Keratinocyte (primary cell): ENCODE data around the gene PPP1CC. TPM values are rescaled to one million over a fixed set of nuclear protein-coding genes. Genes with fewer than 3 reads are reported as not detected.
A peak's percentile ranks its signal among the peaks of the same experiment; 100 is the strongest.

Source experiments
- DNase-seq: peaks from one replicate; pipeline ENCODE4 v3.0.0-alpha.2; 2011; ENCODE audit warnings: low read depth, missing footprints, low spot score
- FAIRE-seq: peaks from 2 replicates; lab custom pipeline; 2011; peaks lifted over from hg19 to GRCh38; lab: Jason Lieb, UNC
- H2AFZ ChIP-seq: 2 replicates; pipeline ENCODE4 v1.6.0; 2012; ENCODE audit warnings: low read length, control low read depth, inconsistent platforms; ENCODE audit not compliant: control insufficient read depth
- H3K27ac ChIP-seq: 2 replicates; pipeline ENCODE4 v1.5.1; 2011; ENCODE audit warnings: low read length; ENCODE audit not compliant: control insufficient read depth, insufficient read depth
- H3K27me3 ChIP-seq: 3 replicates; pipeline ENCODE4 v1.6.0; 2011; ENCODE audit warnings: low read length; ENCODE audit not compliant: control insufficient read depth, insufficient read depth; ENCODE audit errors: extremely low read depth
- H3K36me3 ChIP-seq, 2 experiments: 2 replicates in 1 of 2; 3 replicates in 1 of 2; pipeline ENCODE4 v1.5.1; 2011; ENCODE audit warnings: low read length in 2 of 2, mild to moderate bottlenecking in 1 of 2; ENCODE audit not compliant: control insufficient read depth in 2 of 2, insufficient read depth in 2 of 2; ENCODE audit errors: extremely low read depth in 1 of 2
- H3K4me1 ChIP-seq: 3 replicates; pipeline ENCODE4 v1.5.1; 2011; ENCODE audit warnings: low read length; ENCODE audit not compliant: control insufficient read depth, insufficient read depth; ENCODE audit errors: extremely low read depth
- H3K4me2 ChIP-seq: 3 replicates; pipeline ENCODE4 v1.6.0; 2011; ENCODE audit warnings: low read depth, low read length; ENCODE audit not compliant: control insufficient read depth, insufficient read depth; ENCODE audit errors: extremely low read depth
- H3K4me3 ChIP-seq, 3 experiments: fragments of 200-600 bp in 1 of 3; sonication (generic) in 1 of 3; 2 replicates in 2 of 3; 3 replicates in 1 of 3; pipeline ENCODE4 v1.5.1; 2011 to 2016; ENCODE audit warnings: low read length in 3 of 3, mild to moderate bottlenecking in 3 of 3, control low read depth in 2 of 3, inconsistent platforms in 1 of 3, low read depth in 1 of 3, mixed read lengths in 1 of 3, mixed run types in 1 of 3, moderate library complexity in 1 of 3; ENCODE audit not compliant: control insufficient read depth in 2 of 3, insufficient read depth in 2 of 3; ENCODE audit errors: extremely low read depth in 1 of 3
- H3K79me2 ChIP-seq: 2 replicates; pipeline ENCODE4 v1.6.0; 2012; ENCODE audit warnings: low read length; ENCODE audit not compliant: control insufficient read depth, insufficient read depth
- H3K9ac ChIP-seq: 3 replicates; pipeline ENCODE4 v1.6.0; 2011; ENCODE audit warnings: low read length; ENCODE audit not compliant: control insufficient read depth, insufficient read depth; ENCODE audit errors: extremely low read depth
- H3K9me1 ChIP-seq: 3 replicates; pipeline ENCODE4 v1.6.0; 2011; ENCODE audit warnings: low read length; ENCODE audit not compliant: control insufficient read depth, insufficient read depth; ENCODE audit errors: extremely low read depth
- H3K9me3 ChIP-seq: 2 replicates; pipeline ENCODE4 v1.5.1; 2012; ENCODE audit warnings: low read depth, low read length; ENCODE audit not compliant: control insufficient read depth
- H4K20me1 ChIP-seq: 3 replicates; pipeline ENCODE4 v1.6.0; 2011; ENCODE audit warnings: low read length; ENCODE audit not compliant: control insufficient read depth, insufficient read depth; ENCODE audit errors: extremely low read depth
- CTCF ChIP-seq, 3 experiments: IDR thresholded peaks in 1 of 3; conservative IDR thresholded peaks in 1 of 3; optimal IDR thresholded peaks in 1 of 3; 2 replicates in 2 of 3; 3 replicates in 1 of 3; pipeline versions ENCODE3 to v1.5.1; 2011; ENCODE audit warnings: low read length in 3 of 3, mild to moderate bottlenecking in 3 of 3, moderate library complexity in 2 of 3, control low read depth in 1 of 3, inconsistent platforms in 1 of 3; ENCODE audit not compliant: insufficient read depth in 2 of 3; ENCODE audit errors: extremely low read depth in 1 of 3
- EZH2 ChIP-seq: IDR thresholded peaks from one replicate; pipeline ENCODE4 v1.6.1; 2012; ENCODE audit warnings: inconsistent platforms, mild to moderate bottlenecking, low read length, moderate library complexity
- dilution Hi-C: fragments of 300-500 bp; cut with MboI; formaldehyde crosslinking; loops from one replicate; pipeline ENCODE4 v1.7.0; 2020; ENCODE audit warnings: low sequenced_read_pairs; ENCODE audit not compliant: extremely low pct_ligation_motif_present
- polyA plus RNA-seq, 5 experiments: library from polyadenylated mRNA; depleted of rRNA in 3 of 5; stranded (reverse) in 3 of 5; stranded (forward) in 1 of 5; unstranded in 1 of 5; fragments of >200 nt; gene quantifications; 1 replicate in 1 of 5; 2 replicates in 3 of 5; 3 replicates in 1 of 5; pipeline versions ENCODE4 v1.2.1 to v1.2.3, GENCODE V29; 2011 to 2012; ENCODE audit warnings: missing spikeins in 2 of 5, low read depth in 1 of 5, low replicate concordance in 1 of 5

The PPP1CC gene
- polyA plus RNA-seq, 1 donor (not counting 4 experiments of a cell fraction or from before 2014, with no cell fraction given) = 158 TPM

- FAIRE-seq (no peak), DNase-seq (no peak)
- Histone ChIP-seq H3K9me1 (no peaks in the 10 kb centered on the region), H3K9me3 (no peaks in the 10 kb centered on the region), H3K4me1 (peaks cover 4% of the 10 kb centered on the region), H3K36me3 (no peaks in the 10 kb centered on the region), H3K27ac (no peak overlapping the region), H3K4me2 (peak overlapping the region; percentile 30), H2AFZ (peak overlapping the region; percentile 70), H3K4me3 (peak overlapping the region in 2 of 3 experiments; percentile 0 to 12), H3K79me2 (no peaks in the 10 kb centered on the region), H3K9ac (no peak overlapping the region), H4K20me1 (no peaks in the 10 kb centered on the region), H3K27me3 (peaks cover 14% of the 10 kb centered on the region)
- dilution Hi-C loops = no loop called here
- TF ChIP-seq EZH2 (no peak), CTCF (optimal IDR thresholded peaks at IDR 0.05 in 1 of 3, IDR thresholded peaks at IDR 0.05 in 1 of 3, conservative IDR thresholded peaks at IDR 0.05 in 1 of 3; ENCODE audit: extremely low read depth in 1 of 3, insufficient read depth in 2 of 3, low read length in 3 of 3) (no peak)
These were observed 53.2 kb downstream of the PPP1CC start for GRCh38 chr12:110689281-110690126.

GRCh38 chr12:110688446-110689280, 54.0 kb downstream of the PPP1CC start, which contains the start of gene HVCN1:
Gene HVCN1, minus strand, starts transcription at chr12:110689115. Its CDS starts 5,870 bp downstream, at chr12:110683245.
- Histone ChIP-seq H2AFZ (peak within 1 kb of the TSS; percentile 70), H3K4me1 (peaks cover 4% of the 10 kb centered on the region), H3K9ac (no peak within 1 kb of the TSS), H3K36me3 (no peaks in the 10 kb centered on the region), H3K27ac (no peak within 1 kb of the TSS), H3K9me3 (no peaks in the 10 kb centered on the region), H3K79me2 (no peaks in the 10 kb centered on the region), H3K4me2 (peak within 1 kb of the TSS; percentile 57), H3K27me3 (peaks cover 14% of the 10 kb centered on the region), H3K4me3 (peak within 1 kb of the TSS; percentile 20 to 56 (median 29)), H3K9me1 (no peaks in the 10 kb centered on the region), H4K20me1 (no peaks in the 10 kb centered on the region)
- TF ChIP-seq CTCF (optimal IDR thresholded peaks at IDR 0.05 in 1 of 3, IDR thresholded peaks at IDR 0.05 in 1 of 3, conservative IDR thresholded peaks at IDR 0.05 in 1 of 3; ENCODE audit: extremely low read depth in 1 of 3, insufficient read depth in 2 of 3, low read length in 3 of 3) = no peak
- TF ChIP-seq EZH2 = peak; percentile 44
- DNase-seq (no peak), FAIRE-seq (no peak)
- dilution Hi-C loops = no loop called here
